ENCODE measurements around the gene TMEM222.

DNA sequence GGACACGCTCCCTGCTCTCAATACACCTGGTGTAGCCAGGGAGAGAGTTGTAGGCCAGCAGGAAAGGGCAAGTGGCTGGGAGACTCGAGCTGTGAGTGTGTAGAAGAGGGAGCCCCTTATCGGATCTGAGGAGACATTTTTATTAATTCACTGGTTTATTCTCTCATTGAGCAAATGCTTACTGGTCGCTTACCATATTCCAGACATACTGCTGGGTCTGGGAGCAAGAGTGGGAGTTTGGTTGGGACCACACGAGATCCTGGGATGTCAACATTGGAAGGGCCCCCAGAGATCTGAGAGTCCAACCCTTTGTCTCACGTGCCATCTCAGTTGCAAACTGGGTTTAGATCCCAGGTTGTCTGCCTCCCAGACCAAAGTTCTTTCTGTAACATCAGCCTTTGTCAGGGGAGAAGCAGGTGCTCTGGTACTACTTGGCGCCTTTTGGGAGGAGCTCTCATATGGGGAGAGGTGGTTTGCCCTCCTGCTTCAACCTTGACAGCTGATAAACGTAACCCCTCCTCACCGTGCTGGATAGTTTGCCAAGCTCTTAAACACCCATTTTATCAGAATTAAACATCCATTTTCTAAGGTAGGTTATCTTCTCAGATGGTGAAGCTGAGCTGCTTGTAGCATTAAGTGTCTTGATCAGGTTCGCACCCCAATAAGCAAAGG is 742 bp downstream of the TMEM222 start:
- TF ChIP-seq, protein P1, sequence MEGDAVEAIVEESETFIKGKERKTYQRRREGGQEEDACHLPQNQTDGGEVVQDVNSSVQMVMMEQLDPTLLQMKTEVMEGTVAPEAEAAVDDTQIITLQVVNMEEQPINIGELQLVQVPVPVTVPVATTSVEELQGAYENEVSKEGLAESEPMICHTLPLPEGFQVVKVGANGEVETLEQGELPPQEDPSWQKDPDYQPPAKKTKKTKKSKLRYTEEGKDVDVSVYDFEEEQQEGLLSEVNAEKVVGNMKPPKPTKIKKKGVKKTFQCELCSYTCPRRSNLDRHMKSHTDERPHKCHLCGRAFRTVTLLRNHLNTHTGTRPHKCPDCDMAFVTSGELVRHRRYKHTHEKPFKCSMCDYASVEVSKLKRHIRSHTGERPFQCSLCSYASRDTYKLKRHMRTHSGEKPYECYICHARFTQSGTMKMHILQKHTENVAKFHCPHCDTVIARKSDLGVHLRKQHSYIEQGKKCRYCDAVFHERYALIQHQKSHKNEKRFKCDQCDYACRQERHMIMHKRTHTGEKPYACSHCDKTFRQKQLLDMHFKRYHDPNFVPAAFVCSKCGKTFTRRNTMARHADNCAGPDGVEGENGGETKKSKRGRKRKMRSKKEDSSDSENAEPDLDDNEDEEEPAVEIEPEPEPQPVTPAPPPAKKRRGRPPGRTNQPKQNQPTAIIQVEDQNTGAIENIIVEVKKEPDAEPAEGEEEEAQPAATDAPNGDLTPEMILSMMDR (IDR thresholded peaks at IDR 0.05; ENCODE audit: borderline replicate concordance, extremely low read depth, low read length, poor library complexity, severe bottlenecking), result no peak
- no peak for TF ChIP-seq EZH2 (IDR thresholded peaks at IDR 0.05; ENCODE audit: borderline replicate concordance, low read depth, low read length, severe bottlenecking)
